Spleen (tissue), 7 donors: ENCODE results near the gene DOCK9.

Source experiments
- CTCF ChIP-seq, 11 experiments: fragments of 200-600 bp in 7 of 11; fragments of 450-650 bp in 4 of 11; sonication (generic) in 4 of 11; IDR thresholded peaks in 8 of 11; conservative IDR thresholded peaks in 3 of 11; 1 replicate in 7 of 11; 2 replicates in 4 of 11; pipeline versions ENCODE4 v1.4.0 to v1.8.0; 2016 to 2021; ENCODE audit warnings: antibody characterized with exemption in 11 of 11, inconsistent platforms in 4 of 11, mild to moderate bottlenecking in 1 of 11
- POLR2A ChIP-seq, 3 donors: fragments of 450-650 bp; IDR thresholded peaks; one replicate each; pipeline ENCODE4 v1.5.1; 2017; ENCODE audit warnings: antibody characterized with exemption in 3 of 3, mild to moderate bottlenecking in 1 of 3
- POLR2AphosphoS5 ChIP-seq, 3 donors: sonication (generic); formaldehyde crosslinking; IDR thresholded peaks; one replicate each; pipeline ENCODE4 v1.5.1; 2017; ENCODE audit warnings: antibody characterized with exemption in 3 of 3
- donor health status: DM: no; HTN: no; CAD: no; lungs with moderate emphysema.
- donor health status: DM: no; HTN: no; CAD: no.
- donor health status: DM: no; HTN: no; CAD: no.

- TF ChIP-seq POLR2AphosphoS5 (IDR thresholded peaks at IDR 0.05) (no peak), POLR2A (IDR thresholded peaks at IDR 0.05) (no peak), CTCF (IDR thresholded peaks at IDR 0.05 in 8 of 11, conservative IDR thresholded peaks at IDR 0.05 in 3 of 11) (no peak)
Observed at GRCh38 chr13:98965325-98965724, 12.5 kb downstream of the DOCK9 start.
